GM21619 (cell line): ENCODE measurements around the gene AMER3.

Experiments used
- ATAC-seq: cut with Tn5 transposase; IDR thresholded peaks from one replicate; pipeline ENCODE4 v1.9.1; 2021; ENCODE audit not compliant: unreplicated experiment

AMER3 gene

GRCh38 chr2:130769343-130769907 lies 14.1 kb downstream of the AMER3 start:
- no peak for ATAC-seq

DNA sequence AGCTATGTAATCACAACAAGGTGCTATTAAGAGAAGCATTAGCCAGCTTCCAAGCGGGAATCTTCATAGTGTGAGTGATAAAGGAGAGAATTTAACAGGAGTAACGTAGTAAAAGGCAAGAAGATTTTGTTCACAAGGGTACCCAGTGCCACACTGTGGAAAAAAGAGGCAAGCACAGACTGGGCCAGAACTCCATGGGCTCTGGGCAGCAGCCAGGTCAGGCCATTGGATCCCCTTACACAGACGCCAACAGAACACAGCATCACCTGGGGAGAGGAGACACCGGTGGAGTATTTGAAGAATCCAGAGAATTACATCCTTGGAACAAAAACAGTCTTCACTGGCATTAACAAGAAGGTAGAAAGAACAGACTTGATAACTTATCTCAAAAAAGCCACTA lies 21.2 kb downstream of the AMER3 start:
- ATAC-seq = no peak

GRCh38 chr2:130778781-130779180 lies 23.4 kb downstream of the AMER3 start:
- ATAC-seq = no peak

DNA sequence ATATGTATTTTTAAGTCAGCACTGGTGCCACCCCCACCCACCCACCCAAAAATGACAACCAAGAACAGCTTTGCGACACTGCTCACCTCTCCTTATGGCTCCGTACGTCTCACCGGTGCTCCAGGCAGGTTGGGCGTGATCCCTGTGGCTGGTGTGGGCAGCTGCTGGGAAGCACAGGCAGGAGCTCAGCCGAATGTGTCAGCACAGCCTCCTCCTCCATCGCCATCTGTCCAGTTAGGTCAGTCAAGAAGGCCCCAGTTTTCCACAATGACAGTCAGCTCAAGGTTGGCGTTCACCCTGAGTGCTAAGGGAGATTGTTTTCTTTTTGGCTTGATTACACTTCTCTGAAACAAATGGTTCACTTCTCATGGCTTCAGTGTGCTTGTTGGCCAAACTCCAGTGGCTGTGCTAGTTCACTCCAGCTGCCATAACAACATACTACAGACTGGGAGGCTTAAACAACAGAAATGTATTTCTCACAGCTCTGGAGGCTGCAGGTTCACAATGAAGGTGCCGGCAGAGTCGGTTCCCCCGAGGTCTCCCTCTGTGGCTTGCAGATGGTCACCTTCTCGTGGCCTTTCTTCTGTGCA lies 30.2 kb downstream of the AMER3 start:
- no peak for ATAC-seq

- ATAC-seq = no peak
These were observed 30.7 kb downstream of the AMER3 start for GRCh38 chr2:130786076-130786475.

GRCh38 chr2:130787841-130788240 lies 32.5 kb downstream of the AMER3 start:
- ATAC-seq = no peak

DNA sequence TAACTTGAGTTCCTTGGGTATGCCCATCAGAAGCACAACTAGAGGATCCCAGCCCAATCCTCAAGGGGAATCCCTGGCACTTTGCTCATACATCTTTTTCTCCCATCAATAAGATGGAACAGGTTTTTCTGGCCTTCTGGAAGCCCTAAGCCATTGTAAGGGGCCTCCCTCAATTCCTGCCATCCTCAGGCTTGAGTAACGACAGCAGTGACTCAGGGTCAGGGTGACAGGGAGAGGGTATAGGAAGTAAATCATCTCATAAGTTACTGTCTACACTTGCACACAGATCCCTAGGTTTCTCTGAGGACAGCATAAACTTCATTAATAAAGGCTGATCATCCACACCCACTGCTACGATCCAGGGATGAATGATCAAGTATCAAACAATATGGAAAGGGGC lies 35.0 kb downstream of the AMER3 start:
- no peak for ATAC-seq

GRCh38 chr2:130790804-130791616 lies 35.7 kb downstream of the AMER3 start:
- no peak for ATAC-seq

- ATAC-seq = no peak
These were observed 36.2 kb downstream of the AMER3 start for GRCh38 chr2:130791617-130791939.

GRCh38 chr2:130795431-130795830 lies 40.1 kb downstream of the AMER3 start:
- ATAC-seq = no peak

- no peak for ATAC-seq
These were observed 41.0 kb downstream of the AMER3 start for GRCh38 chr2:130796290-130796689.

DNA sequence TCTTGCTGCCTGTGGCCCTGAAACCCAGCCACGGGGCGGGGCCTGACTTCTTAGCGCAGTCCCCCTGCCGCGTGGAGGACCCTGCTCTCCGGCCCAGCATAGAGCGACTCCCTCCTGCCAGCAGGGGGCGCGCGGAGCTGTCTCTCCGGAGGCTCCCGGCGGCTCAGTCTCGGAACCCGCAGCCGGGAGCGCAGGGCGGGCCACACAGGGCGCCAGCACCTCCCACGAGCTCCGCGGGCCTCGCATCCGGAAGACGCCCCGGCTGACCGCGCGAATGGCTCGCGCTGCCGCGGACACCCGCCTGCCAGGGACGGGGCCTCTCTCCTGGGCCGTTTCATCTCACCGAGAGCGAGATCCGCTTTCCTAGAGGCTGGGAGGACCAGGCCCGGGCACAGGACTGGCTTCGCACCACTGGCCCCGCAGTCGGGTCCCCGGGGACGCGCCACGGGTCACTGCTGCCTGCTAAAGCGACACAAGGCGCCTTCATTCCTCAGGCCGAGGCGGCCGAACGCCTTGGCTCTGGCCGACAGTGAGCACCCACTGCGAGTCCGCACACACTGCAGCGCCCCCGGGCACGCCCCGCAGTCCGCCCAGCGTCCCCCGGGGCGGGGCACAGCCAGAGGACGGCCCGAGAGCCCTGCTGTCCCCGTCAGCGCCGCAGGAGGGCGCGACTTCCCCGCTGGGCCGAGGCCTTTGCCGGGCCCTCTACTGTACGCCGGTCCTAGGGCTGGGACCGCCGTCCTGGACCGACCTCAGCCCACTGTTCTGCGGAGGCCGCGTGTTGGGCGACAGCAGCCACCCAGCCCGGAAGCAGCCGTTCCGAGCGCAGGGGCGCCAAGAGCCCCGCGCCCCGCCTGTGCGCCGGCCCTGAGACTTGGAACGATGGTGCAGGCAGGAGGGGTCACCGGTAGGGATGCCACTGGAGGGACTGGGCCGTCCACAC lies 42.4 kb downstream of the AMER3 start:
- ATAC-seq = peak; percentile 88

DNA sequence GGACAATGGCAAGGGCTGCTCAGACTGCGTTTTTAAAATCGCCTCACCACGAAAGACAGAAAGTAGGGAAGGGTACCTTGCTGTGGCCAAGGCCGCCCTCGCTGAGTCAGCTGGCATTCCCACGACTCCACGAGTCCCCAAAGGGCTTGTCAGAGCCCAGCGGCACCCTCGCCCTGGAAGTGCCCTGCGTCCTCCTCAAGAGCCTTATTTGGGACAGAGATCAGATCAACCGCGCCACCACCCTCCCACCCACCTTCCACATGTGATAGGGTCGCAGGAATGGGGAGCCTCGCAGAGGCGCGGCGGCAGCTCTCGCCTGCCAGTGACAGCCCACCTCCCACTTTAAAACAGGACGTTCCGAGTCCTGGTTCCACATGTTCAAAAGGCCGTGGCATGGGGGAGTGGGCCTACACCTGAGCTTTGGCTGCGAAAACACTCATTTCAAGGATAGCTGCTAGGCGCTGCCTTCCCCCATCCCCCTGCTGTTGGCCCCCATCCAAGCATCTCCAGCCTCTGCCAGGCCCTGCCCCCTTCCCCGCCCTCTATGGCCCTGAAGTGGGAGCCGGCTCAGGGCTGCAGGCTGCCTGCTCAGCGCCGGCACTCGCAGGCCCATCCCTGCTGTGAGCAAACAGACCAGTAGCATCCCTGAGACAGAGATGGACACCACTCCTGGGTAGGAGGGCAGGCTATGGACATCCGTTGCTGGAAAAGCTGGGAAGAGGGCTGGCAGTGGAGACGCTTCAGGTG lies 43.3 kb downstream of the AMER3 start:
- no peak for ATAC-seq

DNA sequence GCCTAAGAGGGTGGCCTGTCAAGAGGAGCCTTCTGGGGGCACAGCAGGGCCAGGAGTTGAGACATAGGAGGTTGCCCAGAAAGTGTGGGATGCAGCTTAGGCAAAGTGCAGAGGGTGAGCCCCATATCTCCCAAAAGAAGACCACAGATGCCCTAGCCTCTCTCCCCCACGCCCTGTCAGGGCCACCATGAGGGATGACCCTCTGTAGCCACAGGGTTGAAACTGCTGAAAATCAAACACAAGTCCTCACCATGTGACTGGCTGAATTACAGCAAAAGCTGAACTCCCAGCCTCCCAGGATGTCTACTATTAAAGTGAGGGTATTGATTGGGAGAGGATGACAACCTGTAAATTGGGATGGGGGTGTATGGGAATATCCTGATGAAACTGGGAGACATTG lies 44.0 kb downstream of the AMER3 start:
- no peak for ATAC-seq

DNA sequence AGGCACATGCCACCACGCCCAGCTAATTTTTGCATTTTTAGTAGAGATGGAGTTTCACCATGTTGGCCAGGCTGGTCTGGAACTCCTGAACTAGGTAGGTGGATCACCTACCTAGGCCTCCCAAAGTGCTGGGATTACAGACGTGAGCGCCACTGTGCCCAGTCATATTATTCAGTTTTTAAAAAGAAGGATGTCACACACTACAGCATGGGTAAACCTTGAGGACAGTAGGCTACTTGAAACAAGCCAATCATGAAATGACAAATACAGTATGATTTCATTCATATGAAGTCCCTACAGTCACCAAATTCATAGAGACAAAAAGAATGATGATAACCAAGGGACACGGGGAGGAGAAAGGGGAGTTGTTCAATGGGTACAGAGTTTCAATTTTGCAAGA lies 50.3 kb downstream of the AMER3 start:
- no peak for ATAC-seq

- no peak for ATAC-seq
These were observed 51.0 kb downstream of the AMER3 start for GRCh38 chr2:130806370-130806769.

DNA sequence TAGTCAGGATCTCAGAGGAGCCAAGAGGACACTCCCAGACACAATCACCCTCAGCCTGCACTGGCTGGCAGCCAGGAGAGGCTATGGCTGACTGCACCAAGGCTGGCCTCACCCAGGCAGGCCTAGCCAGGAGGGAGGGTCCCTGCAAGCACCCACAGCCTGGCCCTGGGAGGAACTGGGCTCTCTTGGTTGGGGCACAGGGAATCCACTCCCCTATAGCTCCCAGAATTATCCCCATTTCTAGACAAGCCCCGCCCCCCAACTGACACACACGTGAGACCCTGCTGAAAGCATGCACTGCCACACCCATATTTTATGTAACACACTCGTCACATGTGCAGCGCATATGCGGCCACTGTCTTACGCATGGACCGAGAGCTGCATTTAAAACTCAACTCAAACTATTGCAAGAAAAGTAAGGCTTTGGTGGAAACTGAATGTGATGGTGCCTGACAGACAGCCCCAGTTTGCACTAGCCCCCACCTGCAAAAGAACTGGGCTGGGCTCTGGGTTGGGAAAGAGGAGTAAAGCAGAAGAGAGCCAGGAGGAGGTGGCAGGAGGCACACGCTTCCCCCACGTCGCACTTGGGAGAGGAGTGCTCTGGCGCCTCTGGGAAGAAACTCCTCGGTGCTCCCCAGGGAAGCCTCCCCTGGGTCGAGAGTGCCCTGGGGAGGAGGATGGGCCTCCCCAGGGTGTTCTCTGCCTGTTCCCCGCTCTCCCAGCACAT lies 52.5 kb downstream of the AMER3 start:
- no peak for ATAC-seq

DNA sequence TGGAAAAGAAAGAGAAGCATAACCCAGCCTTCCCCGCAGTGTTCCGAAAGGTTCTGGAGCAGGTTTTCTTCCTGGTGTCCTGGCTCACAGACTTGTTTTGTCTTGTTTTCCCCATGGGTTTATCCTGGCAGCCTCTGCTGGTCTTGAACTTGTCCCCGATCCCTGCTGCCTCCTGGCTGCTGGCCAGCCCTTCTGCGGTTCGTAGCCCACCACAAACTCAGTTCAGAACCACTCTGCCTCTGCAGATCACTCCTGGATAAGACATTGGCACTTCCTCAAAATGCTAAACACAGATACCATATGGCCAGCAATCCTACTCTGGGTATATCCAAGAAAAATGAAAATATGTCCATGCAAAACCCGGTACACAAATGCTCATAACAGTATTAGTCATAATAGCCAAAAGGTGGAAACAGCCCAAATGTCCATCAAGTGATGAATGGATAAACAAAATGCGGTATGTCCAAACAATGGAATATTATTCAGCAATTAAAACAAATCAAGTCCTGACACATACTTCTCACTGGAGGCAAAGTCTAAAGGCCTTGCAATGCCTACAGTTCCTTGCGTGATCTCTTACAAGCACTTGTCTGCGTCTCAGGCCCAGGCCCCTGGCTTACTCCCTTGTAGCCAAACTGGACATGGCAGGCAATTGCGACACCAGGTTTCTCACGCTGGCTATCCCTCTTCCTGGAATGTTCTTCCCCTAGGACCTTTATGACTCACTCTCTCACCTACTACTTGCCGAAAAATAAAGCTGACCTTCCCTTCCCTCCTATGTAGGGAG lies 53.3 kb downstream of the AMER3 start:
- ATAC-seq = no peak

- no peak for ATAC-seq
These were observed 55.1 kb downstream of the AMER3 start for GRCh38 chr2:130810490-130810889.
